Measurements from ENCODE around the gene INPP5J.
A peak's percentile ranks its signal among the peaks of the same experiment; 100 is the strongest.

The INPP5J gene

DNA sequence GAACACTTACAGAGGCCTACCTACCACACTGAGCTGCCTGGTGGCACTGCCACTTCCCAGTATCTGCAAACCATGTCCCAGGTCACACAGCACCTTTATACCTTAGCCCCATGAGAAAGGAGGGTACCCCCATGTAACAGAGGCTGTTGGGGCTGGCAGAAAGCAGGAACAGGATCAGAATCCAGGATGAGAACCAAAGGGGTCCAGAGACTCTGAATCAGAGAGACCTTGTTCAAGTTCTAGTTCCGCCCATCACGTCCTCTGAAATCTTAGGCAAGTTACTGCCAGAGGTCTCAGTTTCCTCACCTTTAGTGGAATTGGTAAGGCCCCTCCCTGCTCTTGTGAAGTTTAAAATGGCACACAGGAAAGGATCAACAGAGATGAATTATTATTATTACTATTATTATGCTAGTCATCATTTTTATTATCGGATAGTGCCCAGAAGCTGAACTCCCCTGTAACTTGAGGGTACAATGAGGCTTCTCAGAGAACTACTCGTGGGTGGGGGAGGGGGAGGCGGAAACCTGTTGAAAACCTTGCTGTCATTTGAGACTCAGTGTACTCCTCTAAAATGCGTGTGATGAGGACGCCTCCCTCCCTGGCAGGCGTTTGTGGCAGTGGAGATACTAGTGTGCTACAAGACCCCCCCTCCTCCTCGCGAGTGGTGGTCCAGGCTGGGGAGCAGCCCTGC, 24.7 kb upstream of the INPP5J start:
- Histone ChIP-seq H3K36me3 (ENCODE audit: control insufficient read depth in 2 of 2, insufficient read depth in 1 of 2, low read length in 2 of 2) (peaks cover 0 to 47% of the 10 kb centered on the region in 2 experiments; a peak in 2 of 3 replicates), H3K4me1 (ENCODE audit: control insufficient read depth, insufficient read depth, low read length) (no peaks in the 10 kb centered on the region), H3K4me3 (ENCODE audit: low read depth, low read length) (no peak overlapping the region), H3K9me3 (ENCODE audit: control insufficient read depth, insufficient read depth, low read depth, low read length) (no peaks in the 10 kb centered on the region), H3K27ac (ENCODE audit: extremely low read depth, low read depth, low read length) (no peak overlapping the region)
- TF ChIP-seq, protein P1, sequence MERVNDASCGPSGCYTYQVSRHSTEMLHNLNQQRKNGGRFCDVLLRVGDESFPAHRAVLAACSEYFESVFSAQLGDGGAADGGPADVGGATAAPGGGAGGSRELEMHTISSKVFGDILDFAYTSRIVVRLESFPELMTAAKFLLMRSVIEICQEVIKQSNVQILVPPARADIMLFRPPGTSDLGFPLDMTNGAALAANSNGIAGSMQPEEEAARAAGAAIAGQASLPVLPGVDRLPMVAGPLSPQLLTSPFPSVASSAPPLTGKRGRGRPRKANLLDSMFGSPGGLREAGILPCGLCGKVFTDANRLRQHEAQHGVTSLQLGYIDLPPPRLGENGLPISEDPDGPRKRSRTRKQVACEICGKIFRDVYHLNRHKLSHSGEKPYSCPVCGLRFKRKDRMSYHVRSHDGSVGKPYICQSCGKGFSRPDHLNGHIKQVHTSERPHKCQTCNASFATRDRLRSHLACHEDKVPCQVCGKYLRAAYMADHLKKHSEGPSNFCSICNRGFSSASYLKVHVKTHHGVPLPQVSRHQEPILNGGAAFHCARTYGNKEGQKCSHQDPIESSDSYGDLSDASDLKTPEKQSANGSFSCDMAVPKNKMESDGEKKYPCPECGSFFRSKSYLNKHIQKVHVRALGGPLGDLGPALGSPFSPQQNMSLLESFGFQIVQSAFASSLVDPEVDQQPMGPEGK (tag by site-specific recombination; IDR thresholded peaks at IDR 0.05): no peak
- TF ChIP-seq ZNF701 (tag by site-specific recombination; IDR thresholded peaks at IDR 0.05) (0 out of 2 replicates have a peak, but pooled peaks have one; percentile 60), SCRT2 (tag by site-specific recombination; IDR thresholded peaks at IDR 0.05) (peak; percentile 51), SCRT1 (tag by site-specific recombination; IDR thresholded peaks at IDR 0.05; ENCODE audit: borderline replicate concordance) (0 out of 2 replicates have a peak, but pooled peaks have one; percentile 43), ZNF518A (tag by site-specific recombination; conservative IDR thresholded peaks at IDR 0.05; ENCODE audit: low read depth) (no peak)
- CTCF ChIA-PET: no interaction called here
- POLR2A ChIA-PET: interaction anchor here (1.1 kb wide), 1 partner anchor 17 kb away, joined by 6 read pairs; the partner anchor contains the start of gene SMTN

DNA sequence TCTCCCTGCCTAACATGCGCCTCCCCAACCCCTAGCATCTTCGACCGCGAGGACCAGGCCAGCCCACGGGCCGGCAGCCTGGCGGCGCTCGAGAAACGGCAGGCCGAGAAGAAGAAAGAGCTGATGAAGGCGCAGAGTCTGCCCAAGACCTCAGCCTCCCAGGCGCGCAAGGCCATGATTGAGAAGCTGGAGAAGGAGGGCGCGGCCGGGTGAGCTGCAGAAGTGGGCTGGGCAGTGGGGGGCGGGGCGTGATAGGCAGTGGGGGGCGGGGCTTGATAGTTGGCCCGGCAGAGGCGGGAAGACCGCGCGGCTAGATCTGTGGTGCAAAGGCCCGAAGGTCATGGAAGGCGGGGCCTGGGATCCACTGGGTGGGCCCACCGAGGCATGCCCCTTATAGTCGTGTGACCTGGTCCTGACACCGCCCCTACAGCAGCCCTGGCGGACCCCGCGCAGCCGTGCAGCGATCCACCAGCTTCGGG, 24.1 kb upstream of the INPP5J start:
- ChIA-PET CTCF (interaction anchor here (0.7 to 1.6 kb wide), 2 partner anchors 9 to 193 kb away, joined by 3 to 6 read pairs; partner anchors contain the start of gene SELENOM), POLR2A (interaction anchor here (1.1 kb wide), 1 partner anchor 18 kb away, joined by 6 read pairs; the partner anchor contains the start of gene SMTN)
- no peaks in the 10 kb centered on the region for H3K4me1 ChIP-seq (ENCODE audit: control insufficient read depth, insufficient read depth, low read length)
- H3K9me3 ChIP-seq (ENCODE audit: control insufficient read depth, insufficient read depth, low read depth, low read length): no peaks in the 10 kb centered on the region
- H3K27ac ChIP-seq (ENCODE audit: extremely low read depth, low read depth, low read length): no peak overlapping the region
- H3K4me3 ChIP-seq (ENCODE audit: low read depth, low read length): no peak overlapping the region
- no peak for TF ChIP-seq GFI1B (tag by site-specific recombination; IDR thresholded peaks at IDR 0.05)
- 0 out of 2 replicates have a peak, but pooled peaks have one; percentile 22 for TF ChIP-seq ZNF692 (tag by site-specific recombination; IDR thresholded peaks at IDR 0.05)
- TF ChIP-seq ZNF792 (tag by site-specific recombination; IDR thresholded peaks at IDR 0.05): no peak
- TF ChIP-seq ZNF175 (tag by site-specific recombination; IDR thresholded peaks at IDR 0.05): no peak
- TF ChIP-seq ZFP69B (tag by site-specific recombination; IDR thresholded peaks at IDR 0.05): peak; percentile 43; the same call in 1 of the 2 replicates
- peaks cover 0 to 52% of the 10 kb centered on the region in 2 experiments; a peak in 2 of 3 replicates for H3K36me3 ChIP-seq (ENCODE audit: control insufficient read depth in 2 of 2, insufficient read depth in 1 of 2, low read length in 2 of 2)

DNA sequence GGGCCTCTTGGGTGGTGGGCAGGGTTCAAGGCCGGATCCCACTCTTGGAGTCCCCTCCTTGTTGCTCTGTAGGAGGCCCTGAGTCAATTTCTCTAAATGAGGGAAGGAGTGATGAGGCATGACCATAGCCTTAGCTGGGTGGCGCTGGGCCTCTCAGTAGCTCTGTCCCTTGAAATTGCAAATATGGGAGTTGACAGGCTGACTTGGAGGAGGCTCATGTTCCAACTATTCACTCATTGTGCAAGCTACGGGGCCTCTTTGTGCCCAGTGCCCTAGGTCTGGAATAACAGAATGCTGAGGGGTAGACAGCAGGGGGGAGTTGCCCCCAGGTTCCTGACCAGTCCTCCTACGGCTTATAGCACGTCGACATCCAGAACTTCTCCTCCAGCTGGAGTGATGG, 23.4 kb upstream of the INPP5J start:
- Histone ChIP-seq H3K27ac (ENCODE audit: extremely low read depth, low read depth, low read length) (no peak overlapping the region), H3K4me1 (ENCODE audit: control insufficient read depth, insufficient read depth, low read length) (no peaks in the 10 kb centered on the region), H3K4me3 (ENCODE audit: low read depth, low read length) (no peak overlapping the region), H3K9me3 (ENCODE audit: control insufficient read depth, insufficient read depth, low read depth, low read length) (no peaks in the 10 kb centered on the region), H3K36me3 (ENCODE audit: control insufficient read depth in 2 of 2, insufficient read depth in 1 of 2, low read length in 2 of 2) (peaks cover 0 to 56% of the 10 kb centered on the region in 2 experiments; a peak in 2 of 3 replicates)
- CTCF ChIA-PET: interaction anchor here (0.6 to 1.6 kb wide), 3 partner anchors 9 to 653 kb away, joined by 3 to 6 read pairs (median 3); partner anchors contain the start of gene SELENOM
- TF ChIP-seq ZFP37 (tag by site-specific recombination; IDR thresholded peaks at IDR 0.05): no peak
- peak; percentile 16; the same call in 1 of the 2 replicates for TF ChIP-seq GLIS1 (tag by site-specific recombination; IDR thresholded peaks at IDR 0.05)
- POLR2A ChIA-PET: interaction anchor here (0.6 to 1.1 kb wide), 2 partner anchors 10 to 18 kb away, joined by 3 to 6 read pairs; partner anchors contain the start of gene SMTN

All from HEK293 (cell line).